Cardiac muscle cell (in vitro differentiated cells and primary cell): ENCODE measurements around the gene LOC128125822.

Source experiments
- DNase-seq, 2 donors: peaks; one replicate each; pipeline versions ENCODE4 v3.0.0 to v3.0.0-alpha.2; 2010 to 2017; ENCODE audit warnings: low read depth in 1 of 2, low spot score in 1 of 2
- H3K27ac ChIP-seq: fragments of 200-600 bp; sonication (generic); 2 replicates; pipeline ENCODE4 v1.5.1; 2016
- H3K27me3 ChIP-seq: fragments of 200-600 bp; sonication (generic); 2 replicates; pipeline ENCODE4 v1.6.0; 2016; ENCODE audit warnings: control low read depth
- H3K36me3 ChIP-seq: fragments of 200-600 bp; sonication (generic); 2 replicates; pipeline ENCODE4 v1.5.1; 2016; ENCODE audit warnings: control low read depth
- H3K4me1 ChIP-seq: fragments of 200-600 bp; sonication (generic); 2 replicates; pipeline ENCODE4 v1.8.1; 2017; ENCODE audit warnings: low read depth, mild to moderate bottlenecking, mixed run types
- H3K4me3 ChIP-seq: fragments of 200-600 bp; sonication (generic); 2 replicates; pipeline ENCODE4 v1.5.1; 2016; ENCODE audit warnings: mild to moderate bottlenecking
- H3K9me3 ChIP-seq: fragments of 200-600 bp; sonication (generic); 2 replicates; pipeline ENCODE4 v1.5.1; 2017; ENCODE audit warnings: low read depth, mild to moderate bottlenecking, control low read depth
- TF ChIP-seq, protein P1 (sequence below): IDR thresholded peaks from 2 replicates; pipeline ENCODE4 v1.5.1; 2012; ENCODE audit warnings: low read depth, mild to moderate bottlenecking, low read length

The LOC128125822 gene

DNA sequence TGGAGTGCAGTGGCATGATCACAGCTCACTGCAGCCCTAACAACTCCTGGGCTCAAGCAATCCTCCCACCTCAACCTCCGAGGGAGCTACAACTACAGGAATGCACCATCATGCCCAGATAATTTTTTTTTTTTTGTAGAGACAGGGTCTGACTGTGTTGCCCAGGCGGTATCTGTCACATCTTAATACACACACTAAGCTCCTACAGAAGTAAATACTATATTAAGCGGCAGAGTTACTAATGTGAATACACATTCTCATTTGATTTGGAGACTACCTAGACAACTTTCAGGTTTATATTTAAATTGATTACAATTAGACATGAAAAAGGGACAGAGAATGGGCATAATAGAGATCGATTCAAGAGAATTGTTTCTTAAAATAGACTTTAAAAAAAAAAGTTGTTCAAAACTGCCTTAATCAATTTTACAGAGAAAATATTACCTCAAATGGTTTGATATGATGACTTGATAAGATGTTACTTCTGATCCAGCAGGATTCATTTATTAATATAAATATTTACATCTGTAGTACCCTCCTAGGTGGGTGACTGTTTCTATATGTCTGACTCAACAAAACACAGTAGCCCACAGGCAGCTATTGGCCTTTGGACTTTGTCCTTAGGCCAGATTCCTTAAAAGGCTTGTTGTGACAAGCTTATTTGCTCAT is 7.1 kb upstream of the LOC128125822 start:
- no peak overlapping the region for H3K27ac ChIP-seq
- H3K36me3 ChIP-seq: no peaks in the 10 kb centered on the region
- no peak for DNase-seq
- no peak overlapping the region for H3K4me3 ChIP-seq
- H3K9me3 ChIP-seq: no peaks in the 10 kb centered on the region
- TF ChIP-seq, protein P1, sequence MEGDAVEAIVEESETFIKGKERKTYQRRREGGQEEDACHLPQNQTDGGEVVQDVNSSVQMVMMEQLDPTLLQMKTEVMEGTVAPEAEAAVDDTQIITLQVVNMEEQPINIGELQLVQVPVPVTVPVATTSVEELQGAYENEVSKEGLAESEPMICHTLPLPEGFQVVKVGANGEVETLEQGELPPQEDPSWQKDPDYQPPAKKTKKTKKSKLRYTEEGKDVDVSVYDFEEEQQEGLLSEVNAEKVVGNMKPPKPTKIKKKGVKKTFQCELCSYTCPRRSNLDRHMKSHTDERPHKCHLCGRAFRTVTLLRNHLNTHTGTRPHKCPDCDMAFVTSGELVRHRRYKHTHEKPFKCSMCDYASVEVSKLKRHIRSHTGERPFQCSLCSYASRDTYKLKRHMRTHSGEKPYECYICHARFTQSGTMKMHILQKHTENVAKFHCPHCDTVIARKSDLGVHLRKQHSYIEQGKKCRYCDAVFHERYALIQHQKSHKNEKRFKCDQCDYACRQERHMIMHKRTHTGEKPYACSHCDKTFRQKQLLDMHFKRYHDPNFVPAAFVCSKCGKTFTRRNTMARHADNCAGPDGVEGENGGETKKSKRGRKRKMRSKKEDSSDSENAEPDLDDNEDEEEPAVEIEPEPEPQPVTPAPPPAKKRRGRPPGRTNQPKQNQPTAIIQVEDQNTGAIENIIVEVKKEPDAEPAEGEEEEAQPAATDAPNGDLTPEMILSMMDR: no peak
- no peaks in the 10 kb centered on the region for H3K27me3 ChIP-seq
- no peaks in the 10 kb centered on the region for H3K4me1 ChIP-seq

DNA sequence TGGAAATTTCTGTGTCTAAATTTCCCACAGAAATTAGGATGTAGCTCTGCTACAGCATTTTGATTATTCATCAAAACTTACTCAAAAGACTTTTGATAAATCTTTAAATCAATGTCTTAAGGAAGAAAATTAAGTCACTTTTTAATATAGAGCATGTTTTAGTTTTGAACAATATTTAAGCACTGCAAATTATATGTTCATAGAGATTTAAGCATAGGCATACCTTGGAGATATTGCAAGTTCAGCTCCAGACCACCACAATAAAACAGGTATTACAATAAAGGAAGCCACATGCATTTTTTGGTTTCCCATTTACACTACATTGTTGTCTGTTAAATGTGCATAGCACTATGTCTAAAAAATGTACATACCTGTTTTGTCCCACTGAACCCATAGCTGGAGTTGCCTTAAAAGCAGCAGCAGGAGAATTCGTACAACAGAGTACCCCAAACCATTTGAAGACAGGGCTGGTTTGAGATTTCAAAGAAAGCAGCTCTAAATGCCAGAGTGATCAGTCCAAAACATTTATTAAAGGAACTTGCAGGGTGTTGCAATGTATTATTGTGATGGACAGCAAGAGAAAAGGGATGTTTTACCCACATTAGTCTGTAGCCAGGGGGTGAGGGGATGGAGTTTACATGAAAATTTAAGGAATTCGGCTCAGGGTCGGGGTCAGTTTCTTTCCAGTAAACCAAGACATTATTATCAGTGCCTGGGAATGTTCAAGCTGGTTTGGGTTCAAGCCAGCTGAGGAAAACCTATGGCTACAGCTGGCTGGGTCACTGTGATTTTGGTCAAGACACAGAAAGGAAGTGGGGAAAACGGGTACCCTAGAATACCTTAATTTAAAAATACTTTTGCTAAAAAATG is 6.3 kb upstream of the LOC128125822 start:
- Histone ChIP-seq H3K4me1 (no peaks in the 10 kb centered on the region), H3K36me3 (no peaks in the 10 kb centered on the region), H3K27me3 (no peaks in the 10 kb centered on the region), H3K27ac (no peak overlapping the region), H3K9me3 (no peaks in the 10 kb centered on the region), H3K4me3 (no peak overlapping the region)
- DNase-seq: peak in 1 of 2 donors; percentile 96
- TF ChIP-seq, protein P1: no peak

DNA sequence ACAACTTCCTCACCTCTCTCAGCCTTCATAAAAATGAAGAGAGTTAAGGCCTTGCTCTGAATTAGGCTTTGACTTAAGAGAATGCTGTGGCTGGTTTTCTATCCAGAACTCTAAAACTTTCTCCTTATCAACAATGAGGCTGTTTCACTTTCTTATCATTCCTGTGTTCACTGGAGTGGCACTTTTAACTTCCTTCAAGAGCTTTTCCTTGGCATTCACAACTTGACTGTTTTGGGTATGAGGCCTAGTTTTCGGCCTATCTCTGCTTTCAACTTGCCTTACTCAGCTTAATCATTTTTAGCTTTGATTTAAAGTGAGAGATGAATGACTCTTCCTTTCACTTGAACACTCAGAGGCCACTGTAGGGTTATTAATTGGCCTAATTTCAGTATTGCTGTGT is 4.3 kb upstream of the LOC128125822 start:
- no peak overlapping the region for H3K4me3 ChIP-seq
- H3K4me1 ChIP-seq: peaks cover 5% of the 10 kb centered on the region
- H3K9me3 ChIP-seq: no peaks in the 10 kb centered on the region
- no peak for DNase-seq
- no peak overlapping the region for H3K27ac ChIP-seq
- H3K27me3 ChIP-seq: no peaks in the 10 kb centered on the region
- TF ChIP-seq, protein P1: no peak
- no peaks in the 10 kb centered on the region for H3K36me3 ChIP-seq

DNA sequence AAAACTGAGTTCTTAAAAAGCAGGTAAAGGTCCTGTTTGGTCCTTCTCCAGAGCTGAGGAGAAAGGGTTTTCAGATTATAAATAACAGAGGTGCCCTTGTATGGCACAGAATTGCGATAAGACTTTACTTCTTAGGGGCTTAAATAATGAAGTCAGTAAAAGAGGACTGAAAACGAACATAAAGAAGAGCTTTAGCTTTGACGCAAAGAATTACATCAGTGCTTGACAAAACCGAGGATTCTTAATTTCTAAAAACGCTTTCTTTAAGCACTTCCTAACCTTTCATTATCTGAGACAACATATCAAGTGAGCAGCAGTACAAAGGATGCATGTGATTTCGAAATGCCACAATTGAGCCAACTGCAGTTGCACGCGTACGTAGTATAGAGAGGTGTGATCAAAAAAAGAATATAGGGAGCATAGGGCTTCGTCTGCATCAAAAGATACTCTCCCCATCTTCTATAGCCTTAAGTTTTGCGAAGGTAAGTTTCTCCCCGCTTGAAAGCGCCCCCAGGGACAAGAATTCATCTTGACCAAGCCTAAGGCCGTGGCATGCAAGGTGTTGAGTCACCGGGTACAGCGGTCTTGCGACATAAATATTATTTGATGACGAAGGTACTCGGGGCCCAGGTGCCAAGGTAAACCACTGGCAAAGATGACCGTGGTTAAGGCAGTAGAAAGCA is 778 bp upstream of the LOC128125822 start:
- Histone ChIP-seq H3K9me3 (no peaks in the 10 kb centered on the region), H3K27ac (peak overlapping the region; percentile 40), H3K36me3 (peaks cover 2% of the 10 kb centered on the region), H3K4me1 (peaks cover 26% of the 10 kb centered on the region), H3K4me3 (peak overlapping the region; percentile 95), H3K27me3 (no peaks in the 10 kb centered on the region)
- TF ChIP-seq, protein P1: no peak
- DNase-seq: peak in 1 of 2 donors; percentile 80

DNA sequence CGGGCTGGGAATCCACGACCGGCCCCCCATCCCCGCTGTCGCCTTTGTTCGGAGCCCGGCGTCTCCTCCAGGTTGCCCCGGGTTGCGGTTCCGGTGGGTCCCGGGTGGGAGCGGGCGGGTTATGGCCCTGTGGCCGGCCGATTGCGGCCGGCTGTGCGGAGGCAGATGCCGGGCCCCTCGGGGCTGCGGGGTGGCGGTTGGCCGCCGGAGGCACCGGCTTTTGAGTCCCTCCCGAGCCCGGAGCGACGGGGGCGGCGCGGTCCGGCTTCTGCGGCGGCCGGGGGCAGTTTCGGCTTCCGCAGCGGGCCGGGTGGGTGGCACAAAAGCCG is 431 bp downstream of the LOC128125822 start:
- H3K9me3 ChIP-seq: no peaks in the 10 kb centered on the region
- no peak for DNase-seq
- H3K4me3 ChIP-seq: peak overlapping the region; percentile 95
- peaks cover 26% of the 10 kb centered on the region for H3K4me1 ChIP-seq
- peak overlapping the region; percentile 95 for H3K27ac ChIP-seq
- TF ChIP-seq, protein P1: no peak
- H3K36me3 ChIP-seq: peaks cover 12% of the 10 kb centered on the region
- H3K27me3 ChIP-seq: no peaks in the 10 kb centered on the region
